CD8-positive, alpha-beta memory T cell (primary cell): ENCODE measurements around the gene RLF. TPM values are rescaled to one million over a fixed set of nuclear protein-coding genes. Genes with fewer than 3 reads are reported as not detected.

Source experiments
- CTCF ChIA-PET: fragments of 350-600 bp; sonication (Branson Sonifier 250); formaldehyde crosslinking; loops from one replicate; lab custom pipeline; 2021; ENCODE audit warnings: antibody characterized with exemption; lab: Charles Lee
- POLR2A ChIA-PET: fragments of 350-600 bp; sonication (Branson Sonifier 250); formaldehyde crosslinking; loops from one replicate; lab custom pipeline; 2021; ENCODE audit warnings: antibody characterized with exemption; lab: Charles Lee
- DNase-seq, 5 donors: peaks; one replicate each; pipeline versions ENCODE4 v3.0.0 to v3.0.0-alpha.2; 2020 to 2022; ENCODE audit warnings: mixed read lengths in 1 of 5
- H3K27ac ChIP-seq: one replicate; pipeline ENCODE4 v1.7.0; 2013; ENCODE audit warnings: low read depth, mild to moderate bottlenecking, low read length, moderate library complexity
- H3K27me3 ChIP-seq: 2 replicates; pipeline ENCODE4 v1.7.0; 2013; ENCODE audit warnings: low read length, mild to moderate bottlenecking; ENCODE audit not compliant: insufficient read depth, poor library complexity, severe bottlenecking
- H3K36me3 ChIP-seq: 2 replicates; pipeline ENCODE4 v1.7.0; 2013; ENCODE audit warnings: mild to moderate bottlenecking, low read length, moderate library complexity; ENCODE audit not compliant: insufficient read depth
- H3K4me1 ChIP-seq: 2 replicates; pipeline ENCODE4 v1.7.0; 2013; ENCODE audit warnings: mild to moderate bottlenecking, low read length, moderate library complexity; ENCODE audit not compliant: insufficient read depth
- H3K4me3 ChIP-seq: 2 replicates; pipeline ENCODE4 v1.7.0; 2013; ENCODE audit warnings: mild to moderate bottlenecking, low read length
- H3K9me3 ChIP-seq: 2 replicates; pipeline ENCODE4 v1.7.0; 2013; ENCODE audit warnings: mild to moderate bottlenecking, low read length
- H3K27ac Mint-ChIP-seq, 8 donors: one replicate each; pipeline ENCODE4 v1.8.0; 2020 to 2021; ENCODE audit warnings: mixed read lengths in 8 of 8, mild to moderate bottlenecking in 6 of 8, inconsistent platforms in 3 of 8, moderate library complexity in 3 of 8
- H3K27me3 Mint-ChIP-seq, 2 donors: one replicate each; pipeline ENCODE4 v1.8.0; 2020 to 2021; ENCODE audit warnings: mixed read lengths in 2 of 2, mild to moderate bottlenecking in 1 of 2, moderate library complexity in 1 of 2
- H3K36me3 Mint-ChIP-seq, 3 donors: one replicate each; pipeline ENCODE4 v1.8.0; 2020 to 2021; ENCODE audit warnings: mixed read lengths in 3 of 3, inconsistent platforms in 1 of 3, mild to moderate bottlenecking in 1 of 3
- H3K4me1 Mint-ChIP-seq, 3 donors: one replicate each; pipeline ENCODE4 v1.8.0; 2020 to 2021; ENCODE audit warnings: mixed read lengths in 3 of 3, inconsistent platforms in 1 of 3, mild to moderate bottlenecking in 1 of 3
- H3K4me3 Mint-ChIP-seq, 7 donors: one replicate each; pipeline ENCODE4 v1.8.0; 2020 to 2021; ENCODE audit warnings: mixed read lengths in 7 of 7, mild to moderate bottlenecking in 6 of 7, moderate library complexity in 4 of 7, inconsistent platforms in 2 of 7
- H3K9me3 Mint-ChIP-seq, 5 donors: one replicate each; pipeline ENCODE4 v1.8.0; 2020 to 2022; ENCODE audit warnings: mixed read lengths in 5 of 5, mild to moderate bottlenecking in 3 of 5, moderate library complexity in 2 of 5, inconsistent platforms in 1 of 5
- polyA plus RNA-seq: library from polyadenylated mRNA; unstranded; fragments of 300-500 nt; fragmentation: Illumina TruSeq; gene quantifications from one replicate; pipeline ENCODE4 v1.2.3, GENCODE V29; 2021
- total RNA-seq, 2 experiments: library from RNA; stranded (reverse); gene quantifications; one replicate each; pipeline ENCODE4 v1.2.3, GENCODE V29; 2021

Gene RLF
- total and polyA plus RNA-seq, 3 experiments from 2014 or later = 9.4 to 14.0 (median 13.6) TPM

- H3K9me3 Mint-ChIP-seq = no peaks in the 10 kb centered on the region
- no peak overlapping the region for H3K4me3 ChIP-seq
- no peaks in the 10 kb centered on the region for H3K36me3 ChIP-seq
- H3K9me3 ChIP-seq = no peaks in the 10 kb centered on the region
- no peak overlapping the region for H3K27ac ChIP-seq
- H3K4me1 ChIP-seq = no peaks in the 10 kb centered on the region
- DNase-seq = no peak
- H3K27me3 Mint-ChIP-seq = no peaks in the 10 kb centered on the region
- ChIA-PET CTCF (interaction anchor here (5.5 to 6.6 kb wide), 2 partner anchors 160 to 183 kb away, joined by 47 to 122 read pairs; partner anchors contain the start of gene COL9A2), POLR2A (no interaction called here)
- no peaks in the 10 kb centered on the region for H3K27me3 ChIP-seq
- peaks cover 5 to 10% (median 6%) of the 10 kb centered on the region in 3 donors for H3K4me1 Mint-ChIP-seq
- no peaks in the 10 kb centered on the region for H3K36me3 Mint-ChIP-seq
- no peak overlapping the region for H3K27ac Mint-ChIP-seq
- H3K4me3 Mint-ChIP-seq = no peak overlapping the region
Measured at GRCh38 chr1:40155135-40155534, 6.1 kb upstream of the RLF start.

- no peaks in the 10 kb centered on the region for H3K9me3 Mint-ChIP-seq
- Histone ChIP-seq H3K36me3 (no peaks in the 10 kb centered on the region), H3K4me1 (peaks cover 6% of the 10 kb centered on the region), H3K4me3 (no peak overlapping the region), H3K27ac (no peak overlapping the region), H3K27me3 (no peaks in the 10 kb centered on the region), H3K9me3 (no peaks in the 10 kb centered on the region)
- peaks cover 8 to 13% (median 9%) of the 10 kb centered on the region in 3 donors for H3K4me1 Mint-ChIP-seq
- ChIA-PET CTCF (interaction anchor here (5.5 kb wide), 1 partner anchor 160 kb away, joined by 47 read pairs; the partner anchor contains the start of gene COL9A2), POLR2A (no interaction called here)
- peaks cover 0 to under 1% (median 0%) of the 10 kb centered on the region in 3 donors for H3K36me3 Mint-ChIP-seq
- no peak for DNase-seq
- H3K4me3 Mint-ChIP-seq = no peak overlapping the region
- H3K27ac Mint-ChIP-seq = no peak overlapping the region
- no peaks in the 10 kb centered on the region for H3K27me3 Mint-ChIP-seq
Measured at GRCh38 chr1:40155910-40156309, 5.3 kb upstream of the RLF start.

GRCh38 chr1:40160806-40161124, 422 bp upstream of the RLF start:
- no peaks in the 10 kb centered on the region for H3K9me3 Mint-ChIP-seq
- peak overlapping the region in 1 of 8 donors; percentile 98 for H3K27ac Mint-ChIP-seq
- ChIA-PET POLR2A (interaction anchor here (0.7 kb wide), 1 partner anchor 154 kb away, joined by 4 read pairs; no protein-coding TSS in a partner anchor), CTCF (no interaction called here)
- DNase-seq = no peak
- peaks cover 0 to 5% (median under 1%) of the 10 kb centered on the region in 3 donors for H3K36me3 Mint-ChIP-seq
- H3K27me3 Mint-ChIP-seq = no peaks in the 10 kb centered on the region
- Histone ChIP-seq H3K36me3 (no peaks in the 10 kb centered on the region), H3K9me3 (no peaks in the 10 kb centered on the region), H3K27ac (peak overlapping the region; percentile 98), H3K4me3 (peak overlapping the region; percentile 84), H3K4me1 (peaks cover 43% of the 10 kb centered on the region), H3K27me3 (no peaks in the 10 kb centered on the region)
- H3K4me1 Mint-ChIP-seq = peaks cover 6 to 14% (median 7%) of the 10 kb centered on the region in 3 donors
- H3K4me3 Mint-ChIP-seq = no peak overlapping the region

- CTCF ChIA-PET = interaction anchor here (0.9 to 2.6 kb wide), 4 partner anchors 10 to 346 kb away, joined by 3 to 10 read pairs (median 4); no protein-coding TSS in a partner anchor
- no peaks in the 10 kb centered on the region for H3K36me3 ChIP-seq
- POLR2A ChIA-PET = interaction anchor here (0.7 to 1.5 kb wide), 3 partner anchors 12 to 179 kb away, joined by 3 to 7 read pairs (median 4); partner anchors contain the start of gene COL9A2
- Mint-ChIP-seq H3K27me3 (no peaks in the 10 kb centered on the region), H3K9me3 (no peaks in the 10 kb centered on the region), H3K4me3 (no peak overlapping the region), H3K4me1 (peaks cover 6 to 19% (median 10%) of the 10 kb centered on the region in 3 donors), H3K36me3 (peaks cover 0 to 5% (median 4%) of the 10 kb centered on the region in 3 donors), H3K27ac (no peak overlapping the region)
- H3K4me3 ChIP-seq = peak overlapping the region; percentile 84
- H3K4me1 ChIP-seq = peaks cover 44% of the 10 kb centered on the region
- no peaks in the 10 kb centered on the region for H3K27me3 ChIP-seq
- no peak for DNase-seq
- H3K27ac ChIP-seq = peak overlapping the region; percentile 98
- H3K9me3 ChIP-seq = no peaks in the 10 kb centered on the region
Measured at GRCh38 chr1:40161888-40162397, 756 bp downstream of the RLF start.

GRCh38 chr1:40162753-40163441, 1.7 kb downstream of the RLF start:
- no peak for DNase-seq

GRCh38 chr1:40167317-40167716, 6.1 kb downstream of the RLF start:
- Histone ChIP-seq H3K4me3 (no peak overlapping the region), H3K36me3 (no peaks in the 10 kb centered on the region), H3K27ac (no peak overlapping the region), H3K9me3 (no peaks in the 10 kb centered on the region), H3K27me3 (no peaks in the 10 kb centered on the region), H3K4me1 (peaks cover 52% of the 10 kb centered on the region)
- POLR2A ChIA-PET = no interaction called here
- H3K9me3 Mint-ChIP-seq = no peaks in the 10 kb centered on the region
- H3K4me3 Mint-ChIP-seq = peak overlapping the region in 1 of 7 donors; percentile 3
- CTCF ChIA-PET = interaction anchor here (2.1 kb wide), 1 partner anchor 14 kb away, joined by 7 read pairs; no protein-coding TSS in a partner anchor
- H3K36me3 Mint-ChIP-seq = peaks cover 0 to 6% (median 4%) of the 10 kb centered on the region in 3 donors
- peak overlapping the region in 1 of 8 donors; percentile 7 for H3K27ac Mint-ChIP-seq
- no peak for DNase-seq
- H3K27me3 Mint-ChIP-seq = no peaks in the 10 kb centered on the region
- peaks cover 14 to 35% (median 28%) of the 10 kb centered on the region in 3 donors for H3K4me1 Mint-ChIP-seq

More at GRCh38 chr1:40162753-40163441, 1.7 kb downstream of the RLF start:
- Mint-ChIP-seq H3K36me3 (peaks cover 0 to 6% (median 4%) of the 10 kb centered on the region in 3 donors), H3K27ac (no peak overlapping the region), H3K27me3 (no peaks in the 10 kb centered on the region), H3K9me3 (no peaks in the 10 kb centered on the region), H3K4me1 (peaks cover 6 to 23% (median 19%) of the 10 kb centered on the region in 3 donors), H3K4me3 (no peak overlapping the region)
- no peaks in the 10 kb centered on the region for H3K36me3 ChIP-seq
- ChIA-PET POLR2A (interaction anchor here (0.8 kb wide), 1 partner anchor 12 kb away, joined by 4 read pairs; no protein-coding TSS in a partner anchor), CTCF (interaction anchor here (1.6 to 2.6 kb wide), 2 partner anchors 10 to 175 kb away, joined by 5 to 10 read pairs; no protein-coding TSS in a partner anchor)
- H3K4me3 ChIP-seq = peak overlapping the region; percentile 84
- no peaks in the 10 kb centered on the region for H3K27me3 ChIP-seq
- no peaks in the 10 kb centered on the region for H3K9me3 ChIP-seq
- H3K27ac ChIP-seq = peak overlapping the region; percentile 98
- peaks cover 47% of the 10 kb centered on the region for H3K4me1 ChIP-seq

- Mint-ChIP-seq H3K36me3 (peaks cover 1 to 7% (median 2%) of the 10 kb centered on the region in 3 donors), H3K4me3 (peak overlapping the region in 1 of 7 donors; percentile 12)
Measured at GRCh38 chr1:40171036-40171435, 9.8 kb downstream of the RLF start.

More at GRCh38 chr1:40171036-40171435, 9.8 kb downstream of the RLF start:
- peak overlapping the region in 3 of 8 donors; percentile 14 to 64 (median 22) for H3K27ac Mint-ChIP-seq
- no peaks in the 10 kb centered on the region for H3K9me3 ChIP-seq
- no peaks in the 10 kb centered on the region for H3K9me3 Mint-ChIP-seq
- POLR2A ChIA-PET = no interaction called here
- CTCF ChIA-PET = interaction anchor here (1.1 kb wide), 1 partner anchor 27 kb away, joined by 3 read pairs; no protein-coding TSS in a partner anchor
- no peaks in the 10 kb centered on the region for H3K36me3 ChIP-seq
- H3K27ac ChIP-seq = no peak overlapping the region
- H3K4me1 ChIP-seq = peaks cover 32% of the 10 kb centered on the region
- H3K4me1 Mint-ChIP-seq = peaks cover 38 to 66% (median 41%) of the 10 kb centered on the region in 3 donors
- H3K27me3 ChIP-seq = no peaks in the 10 kb centered on the region
- no peaks in the 10 kb centered on the region for H3K27me3 Mint-ChIP-seq
- H3K4me3 ChIP-seq = no peak overlapping the region
- no peak for DNase-seq
